GM18505 (cell line): ENCODE results near the gene HOGA1.

Source experiments
- ATAC-seq: cut with Tn5 transposase; IDR thresholded peaks from one replicate; pipeline ENCODE4 v1.9.1; 2021; ENCODE audit not compliant: unreplicated experiment
- POLR2A ChIP-seq: IDR thresholded peaks from 4 replicates; pipeline ENCODE4 v1.6.1; 2011; ENCODE audit warnings: borderline replicate concordance; ENCODE audit not compliant: insufficient read depth, insufficient read length; ENCODE audit errors: extremely low read depth

The HOGA1 gene

GRCh38 chr10:97578171-97578844, 5.9 kb upstream of the HOGA1 start:
- ATAC-seq: no peak
- TF ChIP-seq POLR2A: no peak

GRCh38 chr10:97580421-97581367, 3.5 kb upstream of the HOGA1 start:
- no peak for ATAC-seq
- TF ChIP-seq POLR2A: no peak

GRCh38 chr10:97582169-97582568, 2.0 kb upstream of the HOGA1 start:
- no peak for TF ChIP-seq POLR2A
- no peak for ATAC-seq

GRCh38 chr10:97583476-97583875, 713 bp upstream of the HOGA1 start:
- TF ChIP-seq POLR2A: no peak
- no peak for ATAC-seq

GRCh38 chr10:97584798-97585438, 729 bp downstream of the HOGA1 start:
- no peak for TF ChIP-seq POLR2A
- ATAC-seq: no peak

GRCh38 chr10:97585439-97585811, 1.2 kb downstream of the HOGA1 start:
- no peak for ATAC-seq
- TF ChIP-seq POLR2A: no peak

- no peak for TF ChIP-seq POLR2A
- no peak for ATAC-seq
These were observed 3.0 kb downstream of the HOGA1 start for GRCh38 chr10:97587183-97587582.

GRCh38 chr10:97589479-97589878, 5.3 kb downstream of the HOGA1 start, which contains the start of gene C10orf62:
TSS of gene C10orf62 (plus strand) at chr10:97589721. CDS start at chr10:97589898, 177 bp downstream.
- ATAC-seq: no peak
- TF ChIP-seq POLR2A: no peak

- TF ChIP-seq POLR2A: no peak
- ATAC-seq: no peak
These were observed 6.0 kb downstream of the HOGA1 start for GRCh38 chr10:97590082-97590747.

- ATAC-seq: no peak
- TF ChIP-seq POLR2A: no peak
These were observed 6.7 kb downstream of the HOGA1 start for GRCh38 chr10:97590748-97591495.

GRCh38 chr10:97593421-97593820, 9.2 kb downstream of the HOGA1 start:
- TF ChIP-seq POLR2A: no peak
- ATAC-seq: no peak
